Epithelial cell of proximal tubule (primary cell): ENCODE data around the gene UBR1. TPM values are rescaled to one million over a fixed set of nuclear protein-coding genes. Genes with fewer than 3 reads are reported as not detected.
A peak's percentile ranks its signal among the peaks of the same experiment; 100 is the strongest.

ENCODE experiments used
- DNase-seq: peaks from one replicate; pipeline ENCODE4 v3.0.0-alpha.2; 2011; ENCODE audit warnings: low read depth
- H3K4me3 ChIP-seq: 2 replicates; pipeline ENCODE4 v1.5.1; 2011; ENCODE audit warnings: low read depth, mild to moderate bottlenecking, low read length
- total RNA-seq: library from RNA; depleted of rRNA; stranded (reverse); fragments of >200 nt; gene quantifications from 2 replicates; pipeline ENCODE4 v1.2.3, GENCODE V29; 2015
- TF ChIP-seq, protein P1 (sequence below): conservative IDR thresholded peaks from 2 replicates; pipeline ENCODE4 v1.5.1; 2012; ENCODE audit warnings: low read depth, mild to moderate bottlenecking, low read length

The UBR1 gene
- total RNA-seq: 10.8 and 13.7 TPM in 2 replicates

DNA sequence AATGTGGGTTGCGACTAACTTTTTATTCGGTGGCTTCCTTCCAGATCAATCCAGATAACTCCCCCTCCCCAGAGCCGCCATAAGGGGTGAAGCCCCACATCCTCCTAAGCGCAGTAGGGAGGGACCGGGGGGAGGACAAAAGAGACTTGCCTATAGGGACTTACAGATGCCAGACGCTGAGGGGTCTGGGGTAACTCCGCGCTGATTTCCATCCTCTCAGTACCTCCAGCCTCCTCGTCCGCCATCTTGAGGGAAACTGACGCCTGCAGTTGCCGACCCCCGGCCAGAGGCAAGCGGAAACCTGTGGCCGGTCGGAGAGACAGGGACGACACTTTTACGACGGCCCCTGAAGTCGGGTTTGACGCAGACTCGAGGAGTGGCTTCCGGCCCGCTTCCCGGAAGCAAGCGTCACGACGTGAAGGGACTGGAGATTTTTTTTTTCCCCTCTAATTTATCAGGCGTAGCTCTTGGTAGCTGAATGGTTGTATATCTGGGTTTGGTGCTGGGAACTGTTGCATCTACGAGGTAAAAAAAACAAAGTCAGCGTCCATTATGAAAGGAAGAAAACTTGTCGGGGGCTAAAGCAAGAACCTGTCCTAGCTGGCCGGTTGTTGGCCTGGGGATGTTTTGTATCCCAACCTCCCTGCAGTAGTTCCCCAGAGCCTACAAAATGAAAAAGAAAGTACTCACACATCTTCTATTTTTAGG is at the start of gene UBR1:
UBR1 (minus strand) TSS at position 261 of the 708 bp plus-strand sequence; CDS start at position 245, 16 bp downstream.
- DNase-seq: no peak
- TF ChIP-seq, protein P1, sequence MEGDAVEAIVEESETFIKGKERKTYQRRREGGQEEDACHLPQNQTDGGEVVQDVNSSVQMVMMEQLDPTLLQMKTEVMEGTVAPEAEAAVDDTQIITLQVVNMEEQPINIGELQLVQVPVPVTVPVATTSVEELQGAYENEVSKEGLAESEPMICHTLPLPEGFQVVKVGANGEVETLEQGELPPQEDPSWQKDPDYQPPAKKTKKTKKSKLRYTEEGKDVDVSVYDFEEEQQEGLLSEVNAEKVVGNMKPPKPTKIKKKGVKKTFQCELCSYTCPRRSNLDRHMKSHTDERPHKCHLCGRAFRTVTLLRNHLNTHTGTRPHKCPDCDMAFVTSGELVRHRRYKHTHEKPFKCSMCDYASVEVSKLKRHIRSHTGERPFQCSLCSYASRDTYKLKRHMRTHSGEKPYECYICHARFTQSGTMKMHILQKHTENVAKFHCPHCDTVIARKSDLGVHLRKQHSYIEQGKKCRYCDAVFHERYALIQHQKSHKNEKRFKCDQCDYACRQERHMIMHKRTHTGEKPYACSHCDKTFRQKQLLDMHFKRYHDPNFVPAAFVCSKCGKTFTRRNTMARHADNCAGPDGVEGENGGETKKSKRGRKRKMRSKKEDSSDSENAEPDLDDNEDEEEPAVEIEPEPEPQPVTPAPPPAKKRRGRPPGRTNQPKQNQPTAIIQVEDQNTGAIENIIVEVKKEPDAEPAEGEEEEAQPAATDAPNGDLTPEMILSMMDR: no peak
- peak within 1 kb of the TSS; percentile 92 for H3K4me3 ChIP-seq

DNA sequence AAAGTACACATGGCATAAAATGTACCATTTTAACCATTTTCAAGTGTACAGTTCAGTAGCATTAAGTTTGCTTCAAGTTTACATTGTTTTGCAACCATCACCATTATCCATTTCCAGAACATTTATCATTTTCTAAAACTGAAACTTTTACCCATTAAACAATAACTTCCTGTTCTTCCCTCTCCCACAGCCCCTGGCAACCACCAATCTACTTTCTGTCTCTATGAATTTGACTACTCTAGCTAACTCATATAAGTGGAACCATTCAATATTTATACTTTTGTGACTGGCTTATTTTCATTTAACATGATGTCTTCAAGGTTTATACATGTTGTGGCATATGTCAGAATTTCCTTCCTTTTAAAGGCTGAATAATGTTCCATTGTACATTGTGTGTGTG is 47.4 kb upstream of the UBR1 start:
- TF ChIP-seq, protein P1: no peak
- H3K4me3 ChIP-seq: no peak overlapping the region
- DNase-seq: no peak

DNA sequence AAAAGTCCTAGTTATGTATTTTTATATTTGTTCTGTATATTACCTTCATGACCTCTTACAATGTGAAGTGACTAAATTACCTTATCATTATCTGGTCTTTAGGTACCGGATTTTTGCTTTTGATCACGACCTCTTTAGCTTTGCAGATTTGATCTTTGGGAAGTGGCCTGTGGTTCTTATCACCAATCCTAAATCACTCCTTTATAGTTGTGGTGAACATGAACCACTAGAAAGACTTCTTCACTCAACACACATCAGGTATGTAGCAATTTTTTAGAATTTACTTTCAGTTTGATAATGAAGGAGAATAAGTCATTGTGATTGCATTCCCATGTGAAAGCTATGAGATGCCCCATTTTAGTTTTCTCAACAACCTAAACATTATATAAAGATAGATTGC is 45.9 kb upstream of the UBR1 start:
- no peak overlapping the region for H3K4me3 ChIP-seq
- DNase-seq: no peak
- TF ChIP-seq, protein P1: no peak

DNA sequence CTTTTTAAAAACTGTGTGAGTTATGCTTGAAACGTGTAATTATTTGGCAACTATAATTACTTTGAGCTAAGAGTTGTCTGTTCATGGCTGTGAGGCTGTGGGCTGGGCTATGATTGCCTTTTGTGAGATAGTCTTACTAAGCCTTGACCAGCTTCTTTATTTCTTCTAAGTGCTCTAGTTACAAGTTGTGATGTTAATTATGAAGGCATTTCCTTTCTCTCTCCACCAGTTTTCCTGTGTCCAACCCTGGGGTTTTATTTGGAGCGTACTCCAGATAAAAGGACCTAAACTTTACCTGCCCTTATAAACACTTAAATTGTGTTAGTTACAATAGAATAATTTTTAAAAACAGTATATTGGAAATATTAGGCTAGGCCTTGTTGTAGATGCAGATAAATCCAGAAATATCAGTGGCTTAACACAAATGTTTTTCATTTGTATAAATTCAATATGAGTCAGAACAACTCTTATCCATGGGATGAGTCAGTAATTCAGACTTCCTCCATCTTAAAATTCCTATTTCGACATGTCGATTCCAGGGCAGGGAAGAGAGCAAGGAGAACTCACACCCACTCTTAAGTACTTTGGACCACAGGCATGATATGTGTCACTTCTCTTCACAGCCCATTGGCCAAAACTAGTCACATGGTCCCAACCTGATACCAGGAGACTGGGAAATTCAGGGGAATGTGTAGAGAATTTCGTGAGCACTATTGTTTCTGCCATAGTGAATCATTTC is 44.5 kb upstream of the UBR1 start:
- peak; percentile 48 for DNase-seq
- no peak overlapping the region for H3K4me3 ChIP-seq
- TF ChIP-seq, protein P1: no peak

DNA sequence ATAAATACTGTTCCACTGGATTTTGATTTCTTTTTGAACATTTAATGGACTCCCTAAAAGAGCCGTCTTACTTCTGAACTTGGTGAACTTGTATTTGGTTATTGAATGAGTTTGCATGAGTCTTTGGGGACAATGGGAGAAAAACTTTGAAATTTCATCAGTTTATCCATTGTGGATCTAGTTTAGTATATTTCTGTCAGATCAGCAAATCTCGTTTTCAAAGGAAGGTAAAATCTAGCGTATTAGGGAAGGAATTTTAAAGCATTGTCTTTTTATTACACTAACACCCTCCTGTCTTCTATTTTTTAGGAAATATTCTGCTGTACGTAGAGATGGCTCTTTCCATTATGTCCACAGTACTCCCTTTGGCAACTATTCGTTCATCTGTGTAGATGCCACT is 40.3 kb upstream of the UBR1 start:
- no peak for DNase-seq
- H3K4me3 ChIP-seq: no peak overlapping the region
- TF ChIP-seq, protein P1: no peak

DNA sequence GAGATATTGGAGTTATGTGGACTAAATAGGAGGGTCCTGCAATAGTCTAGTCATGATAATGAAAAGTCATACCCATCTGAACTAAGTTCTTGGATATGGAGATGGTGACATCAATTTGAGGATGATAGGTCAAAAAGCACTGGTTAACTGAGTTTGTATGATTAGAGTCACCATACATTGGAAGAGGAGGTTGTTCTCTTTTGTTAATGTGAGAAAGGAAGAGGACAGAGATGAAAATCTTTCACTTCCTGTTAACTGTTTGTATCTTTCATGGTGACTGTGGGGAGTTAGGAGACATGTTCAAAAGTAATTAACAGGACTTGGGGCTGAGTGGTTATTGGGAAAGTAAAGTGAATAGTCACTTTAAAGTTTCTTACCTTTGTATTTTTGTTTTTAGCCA is 38.7 kb upstream of the UBR1 start:
- TF ChIP-seq, protein P1: no peak
- no peak overlapping the region for H3K4me3 ChIP-seq
- DNase-seq: no peak
